HEK293T (cell line): ENCODE measurements around the gene TNFSF13B.

ENCODE experiments used
- BHLHE40 ChIP-seq: fragments of 450-650 bp; IDR thresholded peaks from 2 replicates; pipeline ENCODE4 v1.6.1; 2016; ENCODE audit warnings: mild to moderate bottlenecking, moderate library complexity, borderline replicate concordance
- CTBP1 ChIP-seq: fragments of 450-650 bp; IDR thresholded peaks from 2 replicates; pipeline ENCODE4 v1.6.1; 2016; ENCODE audit warnings: borderline replicate concordance
- FOXK2 ChIP-seq: fragments of 450-650 bp; IDR thresholded peaks from 2 replicates; pipeline ENCODE4 v1.6.1; 2016; ENCODE audit warnings: mild to moderate bottlenecking
- PKNOX1 ChIP-seq: fragments of 450-650 bp; IDR thresholded peaks from 2 replicates; pipeline ENCODE4 v1.6.1; 2016
- SP1 ChIP-seq: fragments of 450-650 bp; IDR thresholded peaks from 2 replicates; pipeline ENCODE4 v1.6.1; 2017

- TF ChIP-seq BHLHE40 (no peak), SP1 (no peak), CTBP1 (no peak), FOXK2 (no peak), PKNOX1 (no peak)
Observed at GRCh38 chr13:108342369-108343289, 73.1 kb downstream of the TNFSF13B start.
